Middle frontal gyrus (tissue), 1 donor: ENCODE results near the gene CECR2.

Experiments
- DNase-seq: peaks from one replicate; pipeline ENCODE4 v3.0.0-alpha.2; 2015; ENCODE audit warnings: low spot score; ENCODE audit errors: extremely low spot score

CECR2 gene

DNA sequence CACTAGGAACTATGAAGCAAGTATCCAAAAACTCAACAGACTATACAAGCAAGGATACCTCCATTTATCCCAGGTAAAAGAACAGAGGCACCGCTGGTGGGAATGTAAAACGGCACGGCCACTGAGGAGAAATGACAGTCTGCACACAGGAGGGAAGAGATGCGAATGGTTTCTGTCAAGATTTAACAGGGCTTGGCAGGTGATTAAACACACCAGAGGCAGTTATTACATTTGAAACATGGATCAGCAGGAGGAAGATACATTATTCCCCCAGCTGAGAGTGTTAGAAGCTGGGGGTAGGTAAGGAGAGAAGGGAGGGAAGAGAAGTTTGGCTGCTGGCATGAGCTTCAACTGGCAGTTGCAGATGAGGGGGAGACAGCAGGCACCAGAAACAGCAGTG, 229.1 kb downstream of the CECR2 start:
- DNase-seq = no peak

- no peak for DNase-seq
Measured at GRCh38 chr22:17601031-17601430, 231.8 kb downstream of the CECR2 start.

DNA sequence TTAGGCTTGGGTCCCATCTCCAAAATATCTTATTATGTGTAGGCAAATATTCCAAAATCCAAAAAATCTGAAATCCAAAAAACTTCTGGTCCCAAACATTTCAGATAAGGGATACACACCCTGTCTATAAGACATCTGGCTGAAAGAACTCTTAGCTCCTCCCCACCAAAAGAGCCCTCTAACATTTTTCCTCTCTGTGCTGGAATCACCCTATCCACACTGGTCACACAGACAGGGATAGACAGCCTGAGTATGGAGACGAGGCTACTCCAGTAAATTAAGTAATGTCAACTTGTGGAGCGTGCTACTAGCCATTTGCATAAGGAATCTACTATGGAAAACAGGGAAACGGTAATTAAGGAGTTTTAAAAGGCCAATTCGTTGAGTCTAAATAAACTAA, 234.4 kb downstream of the CECR2 start:
- no peak for DNase-seq

- no peak for DNase-seq
Measured at GRCh38 chr22:17606496-17606895, 237.2 kb downstream of the CECR2 start.
